ENCODE measurements around the gene SEMG2.

- TF ChIP-seq, protein P1, sequence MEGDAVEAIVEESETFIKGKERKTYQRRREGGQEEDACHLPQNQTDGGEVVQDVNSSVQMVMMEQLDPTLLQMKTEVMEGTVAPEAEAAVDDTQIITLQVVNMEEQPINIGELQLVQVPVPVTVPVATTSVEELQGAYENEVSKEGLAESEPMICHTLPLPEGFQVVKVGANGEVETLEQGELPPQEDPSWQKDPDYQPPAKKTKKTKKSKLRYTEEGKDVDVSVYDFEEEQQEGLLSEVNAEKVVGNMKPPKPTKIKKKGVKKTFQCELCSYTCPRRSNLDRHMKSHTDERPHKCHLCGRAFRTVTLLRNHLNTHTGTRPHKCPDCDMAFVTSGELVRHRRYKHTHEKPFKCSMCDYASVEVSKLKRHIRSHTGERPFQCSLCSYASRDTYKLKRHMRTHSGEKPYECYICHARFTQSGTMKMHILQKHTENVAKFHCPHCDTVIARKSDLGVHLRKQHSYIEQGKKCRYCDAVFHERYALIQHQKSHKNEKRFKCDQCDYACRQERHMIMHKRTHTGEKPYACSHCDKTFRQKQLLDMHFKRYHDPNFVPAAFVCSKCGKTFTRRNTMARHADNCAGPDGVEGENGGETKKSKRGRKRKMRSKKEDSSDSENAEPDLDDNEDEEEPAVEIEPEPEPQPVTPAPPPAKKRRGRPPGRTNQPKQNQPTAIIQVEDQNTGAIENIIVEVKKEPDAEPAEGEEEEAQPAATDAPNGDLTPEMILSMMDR (IDR thresholded peaks at IDR 0.05 in 2 of 3, conservative IDR thresholded peaks at IDR 0.05 in 1 of 3; ENCODE audit: insufficient read depth in 2 of 3, low read depth in 1 of 3, low read length in 3 of 3), result no peak
- TF ChIP-seq JUND (IDR thresholded peaks at IDR 0.05; ENCODE audit: borderline replicate concordance, low read depth, low read length) (no peak), JUND (tag; IDR thresholded peaks at IDR 0.05; ENCODE audit: borderline replicate concordance, low read depth, low read length) (no peak), DDX20 (tag; IDR thresholded peaks at IDR 0.05; ENCODE audit: low read depth) (no peak), SMARCA4 (IDR thresholded peaks at IDR 0.05) (no peak), RB1 (IDR thresholded peaks at IDR 0.05; ENCODE audit: low read depth) (no peak), KDM2B (CRISPR knock-in tag; IDR thresholded peaks at IDR 0.05) (no peak), ESRRA (IDR thresholded peaks at IDR 0.05; ENCODE audit: borderline replicate concordance, low read depth) (no peak), ZNF140 (CRISPR knock-in tag; IDR thresholded peaks at IDR 0.05) (no peak), SP1 (CRISPR knock-in tag; IDR thresholded peaks at IDR 0.05) (no peak), MXI1 (IDR thresholded peaks at IDR 0.05; ENCODE audit: low read depth, low read length) (no peak), TSC22D4 (tag; IDR thresholded peaks at IDR 0.05) (no peak), YY1 (IDR thresholded peaks at IDR 0.05; ENCODE audit: borderline replicate concordance in 1 of 3, control insufficient read depth in 1 of 3, extremely low read depth in 1 of 3, insufficient read depth in 3 of 3, insufficient read length in 1 of 3, insufficient replicate concordance in 2 of 3, low read depth in 1 of 3, low read length in 2 of 3) (no peak)
- TF ChIP-seq, protein P2, sequence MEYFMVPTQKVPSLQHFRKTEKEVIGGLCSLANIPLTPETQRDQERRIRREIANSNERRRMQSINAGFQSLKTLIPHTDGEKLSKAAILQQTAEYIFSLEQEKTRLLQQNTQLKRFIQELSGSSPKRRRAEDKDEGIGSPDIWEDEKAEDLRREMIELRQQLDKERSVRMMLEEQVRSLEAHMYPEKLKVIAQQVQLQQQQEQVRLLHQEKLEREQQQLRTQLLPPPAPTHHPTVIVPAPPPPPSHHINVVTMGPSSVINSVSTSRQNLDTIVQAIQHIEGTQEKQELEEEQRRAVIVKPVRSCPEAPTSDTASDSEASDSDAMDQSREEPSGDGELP (CRISPR knock-in tag; IDR thresholded peaks at IDR 0.05; ENCODE audit: borderline replicate concordance), result no peak
Measured at GRCh38 chr20:45218636-45219035, 2.5 kb upstream of the SEMG2 start.
